ENCODE results near the gene COG2.
A peak's percentile ranks its signal among the peaks of the same experiment; 100 is the strongest.
"Not testable (repeated sequence)": the region's sequence is repeated elsewhere in the genome, so short reads cannot be mapped to it uniquely, and the experiment has no call there.

COG2 gene

GRCh38 chr1:230642263-230642959, at the start of gene COG2:
TSS of gene COG2 (plus strand) at chr1:230642481. CDS start at chr1:230642607, 126 bp downstream.
- peak; percentile 92 to 99 (median 94) for DNase-seq (ENCODE audit: low read depth in 3 of 3)

- no peak for DNase-seq (ENCODE audit: low read depth in 3 of 3)
Measured at GRCh38 chr1:230592848-230593414, 49.4 kb upstream of the COG2 start.

GRCh38 chr1:230594214-230594773, 48.0 kb upstream of the COG2 start:
- DNase-seq (ENCODE audit: low read depth in 3 of 3): no peak

GRCh38 chr1:230595181-230595580, 47.1 kb upstream of the COG2 start:
- DNase-seq (ENCODE audit: low read depth in 3 of 3): no peak

- no peak for DNase-seq (ENCODE audit: low read depth in 3 of 3)
Measured at GRCh38 chr1:230596306-230596705, 46.0 kb upstream of the COG2 start.

- DNase-seq (ENCODE audit: low read depth in 3 of 3): no peak
Measured at GRCh38 chr1:230598745-230599144, 43.5 kb upstream of the COG2 start.

- no peak for DNase-seq (ENCODE audit: low read depth in 3 of 3)
Measured at GRCh38 chr1:230599926-230600656, 42.2 kb upstream of the COG2 start.

- not testable (repeated sequence) for DNase-seq (ENCODE audit: low read depth in 3 of 3)
Measured at GRCh38 chr1:230600657-230601400, 41.5 kb upstream of the COG2 start.

- DNase-seq (ENCODE audit: low read depth in 3 of 3): no peak
Measured at GRCh38 chr1:230609208-230609607, 33.1 kb upstream of the COG2 start.

- DNase-seq (ENCODE audit: low read depth in 3 of 3): no peak
Measured at GRCh38 chr1:230610589-230610988, 31.7 kb upstream of the COG2 start.

- DNase-seq (ENCODE audit: low read depth in 3 of 3): no peak
Measured at GRCh38 chr1:230611128-230611877, 31.0 kb upstream of the COG2 start.

GRCh38 chr1:230611878-230612235, 30.4 kb upstream of the COG2 start:
- no peak for DNase-seq (ENCODE audit: low read depth in 3 of 3)

- no peak for DNase-seq (ENCODE audit: low read depth in 3 of 3)
Measured at GRCh38 chr1:230612651-230613050, 29.6 kb upstream of the COG2 start.

- DNase-seq (ENCODE audit: low read depth in 3 of 3): no peak
Measured at GRCh38 chr1:230614121-230614520, 28.2 kb upstream of the COG2 start.

GRCh38 chr1:230618537-230618936, 23.7 kb upstream of the COG2 start:
- DNase-seq (ENCODE audit: low read depth in 3 of 3): no peak

GRCh38 chr1:230620649-230621323, 21.5 kb upstream of the COG2 start:
- no peak for DNase-seq (ENCODE audit: low read depth in 3 of 3)

GRCh38 chr1:230621324-230622030, 20.8 kb upstream of the COG2 start:
- no peak for DNase-seq (ENCODE audit: low read depth in 3 of 3)

- DNase-seq (ENCODE audit: low read depth in 3 of 3): no peak
Measured at GRCh38 chr1:230622151-230622550, 20.1 kb upstream of the COG2 start.

- DNase-seq (ENCODE audit: low read depth in 3 of 3): no peak
Measured at GRCh38 chr1:230624097-230624713, 18.1 kb upstream of the COG2 start.

- no peak for DNase-seq (ENCODE audit: low read depth in 3 of 3)
Measured at GRCh38 chr1:230626232-230626631, 16.0 kb upstream of the COG2 start.
